ENCODE results near the gene KIF17. TPM values are rescaled to one million over a fixed set of nuclear protein-coding genes. Genes with fewer than 3 reads are reported as not detected.

The KIF17 gene
- total RNA-seq, 1 experiment from 2014 or later = 5.1 TPM

GRCh38 chr1:20640183-20640597 is 77.6 kb downstream of the KIF17 start:
- peaks cover 11 to 15% of the 10 kb centered on the region in 2 experiments for H3K4me1 Mint-ChIP-seq
- no peak overlapping the region for H3K56ac ChIP-seq (ENCODE audit: insufficient read length, low read depth, low read length)
- no peaks in the 10 kb centered on the region for H3K4me1 ChIP-seq (ENCODE audit: insufficient read depth, low read length)
- no peak overlapping the region for H3K9ac ChIP-seq (ENCODE audit: extremely low read depth, insufficient read length, low read length)
- no peak overlapping the region for H2BK20ac ChIP-seq (ENCODE audit: low read depth, low read length, poor library complexity, severe bottlenecking)
- no peak overlapping the region for H3K4ac ChIP-seq (ENCODE audit: low read depth, low read length)
- no peaks in the 10 kb centered on the region for H3K27me3 ChIP-seq (ENCODE audit: insufficient read depth, low read length)
- peaks cover 0 to 11% (median 10%) of the 10 kb centered on the region in 3 experiments; a peak in 4 of 7 replicates for H3K36me3 Mint-ChIP-seq (ENCODE audit: insufficient read depth in 1 of 3, low read depth in 3 of 3)
- no peak overlapping the region for H3K14ac ChIP-seq (ENCODE audit: insufficient read depth, low read length)
- no peak overlapping the region for H3K27ac ChIP-seq (ENCODE audit: insufficient read length, low read depth, low read length)
- H3K9me3 ChIP-seq (ENCODE audit: control insufficient read depth, low read depth, low read length) = no peaks in the 10 kb centered on the region
- no peak overlapping the region for H2BK15ac ChIP-seq (ENCODE audit: low read depth, low read length)
- H2AFZ ChIP-seq (ENCODE audit: low read length) = no peak overlapping the region
- no peak overlapping the region for H3K4me3 Mint-ChIP-seq
- H4K20me1 ChIP-seq (ENCODE audit: control insufficient read depth, insufficient read depth, insufficient read length) = no peaks in the 10 kb centered on the region
- WGBS (ENCODE audit: extremely low coverage, insufficient read length, low lambda C conversion rate) = no CpG with 5 or more reads among the region's 6 CpGs
- H4K8ac ChIP-seq (replicated peaks; ENCODE audit: insufficient read length, low read depth, low read length) = no peak overlapping the region
- peak overlapping the region in 1 of 3 experiments; percentile 56; a peak in 2 of 7 replicates for H3K27ac Mint-ChIP-seq
- no peaks in the 10 kb centered on the region for H3K23me2 ChIP-seq (ENCODE audit: insufficient read length, low read depth, low read length, poor library complexity, severe bottlenecking)
- no peak overlapping the region for H3K4me2 ChIP-seq (ENCODE audit: insufficient read depth, insufficient read length, low read length)
- peak; percentile 54 for DNase-seq
- H4K91ac ChIP-seq (ENCODE audit: insufficient read length, low read depth, low read length) = no peak overlapping the region
- H4K5ac ChIP-seq (ENCODE audit: insufficient read length, low read depth, low read length) = no peak overlapping the region
- no peak overlapping the region for H2BK5ac ChIP-seq (ENCODE audit: insufficient read length, low read length)
- H2BK120ac ChIP-seq (ENCODE audit: low read depth, low read length, poor library complexity, severe bottlenecking) = no peak overlapping the region
- no peaks in the 10 kb centered on the region for H3K79me2 ChIP-seq (ENCODE audit: insufficient read depth, low read length)
- H3T11ph ChIP-seq (ENCODE audit: low read length) = no peak overlapping the region
- no peak overlapping the region for H2BK12ac ChIP-seq (ENCODE audit: insufficient read length, low read depth, low read length)
- H3K23ac ChIP-seq (ENCODE audit: insufficient read length, low read depth, low read length) = no peak overlapping the region
- no peak overlapping the region for H3K18ac ChIP-seq (ENCODE audit: insufficient read length, low read depth, low read length)
- H2AK5ac ChIP-seq (ENCODE audit: insufficient read length, low read length) = no peak overlapping the region
- H3K79me1 ChIP-seq (ENCODE audit: insufficient read depth, low read depth, low read length, poor library complexity, severe bottlenecking) = no peaks in the 10 kb centered on the region
- H3K9me3 Mint-ChIP-seq = no peaks in the 10 kb centered on the region; a peak in 1 of 5 replicates
- no peaks in the 10 kb centered on the region for H3K27me3 Mint-ChIP-seq (ENCODE audit: low read depth)
- TF ChIP-seq CTCF (conservative IDR thresholded peaks at IDR 0.05) = peak; percentile 89

Data from H9 (cell line).